Central memory CD4-positive, alpha-beta T cell (primary cell): ENCODE measurements around the gene LPAR1.

Source experiments
- DNase-seq: peaks from one replicate; pipeline ENCODE4 v3.0.0; 2022

Gene LPAR1

GRCh38 chr9:110912419-110913291 lies 125.6 kb downstream of the LPAR1 start:
- DNase-seq, result no peak

DNA sequence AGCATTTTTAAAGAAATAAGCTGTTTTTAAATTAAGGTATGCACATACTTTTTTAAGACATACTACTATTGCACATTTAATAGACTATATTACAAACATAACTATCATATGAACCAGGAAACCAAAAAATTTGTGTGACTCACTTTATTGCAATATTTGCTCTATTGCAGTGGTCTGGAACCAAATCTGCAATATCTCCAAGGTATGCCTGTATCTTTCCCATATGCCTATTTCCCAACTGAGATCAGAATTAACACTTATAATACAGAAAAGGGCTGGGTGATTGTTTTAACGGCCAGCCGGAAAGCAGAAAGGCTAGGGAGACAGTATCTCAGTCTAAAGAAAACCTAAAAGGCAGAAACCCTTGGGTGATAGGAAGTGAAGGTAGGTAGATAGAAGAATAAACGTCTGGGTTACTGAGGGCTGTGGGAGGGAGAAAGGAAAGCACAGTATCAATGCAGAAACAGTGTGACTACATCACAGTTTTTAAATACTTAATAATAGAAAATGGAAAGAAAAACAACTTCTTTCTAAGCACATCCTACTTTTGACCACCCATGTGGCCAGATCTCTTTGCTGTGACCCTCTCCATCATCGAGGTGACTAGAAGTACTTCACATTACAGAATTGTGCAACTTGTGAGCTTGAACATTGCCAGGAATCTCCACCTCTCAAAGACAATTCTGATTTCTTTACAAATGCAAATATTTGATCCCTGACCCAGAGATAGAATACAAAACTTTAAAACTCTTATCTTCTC lies 126.4 kb downstream of the LPAR1 start:
- DNase-seq, result no peak

DNA sequence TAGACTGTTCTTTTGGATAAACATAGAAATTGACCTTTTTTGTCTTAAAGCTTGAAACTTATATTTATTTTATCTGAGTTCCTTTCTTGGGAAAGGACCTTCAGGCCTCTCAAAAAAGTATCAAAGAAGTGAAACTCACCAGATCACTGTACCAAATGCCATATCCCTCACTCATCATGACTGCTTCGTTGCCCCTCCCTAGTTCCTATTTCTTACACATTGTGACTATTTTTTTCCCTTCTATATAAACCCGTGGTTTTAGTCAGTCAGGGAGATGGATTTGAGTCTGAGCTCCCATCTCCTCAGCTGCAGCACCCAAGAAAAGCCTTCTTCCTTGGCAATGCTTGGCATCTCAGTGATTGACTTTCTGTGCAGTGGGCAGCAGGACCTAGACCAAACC lies 129.4 kb downstream of the LPAR1 start:
- no peak for DNase-seq

DNA sequence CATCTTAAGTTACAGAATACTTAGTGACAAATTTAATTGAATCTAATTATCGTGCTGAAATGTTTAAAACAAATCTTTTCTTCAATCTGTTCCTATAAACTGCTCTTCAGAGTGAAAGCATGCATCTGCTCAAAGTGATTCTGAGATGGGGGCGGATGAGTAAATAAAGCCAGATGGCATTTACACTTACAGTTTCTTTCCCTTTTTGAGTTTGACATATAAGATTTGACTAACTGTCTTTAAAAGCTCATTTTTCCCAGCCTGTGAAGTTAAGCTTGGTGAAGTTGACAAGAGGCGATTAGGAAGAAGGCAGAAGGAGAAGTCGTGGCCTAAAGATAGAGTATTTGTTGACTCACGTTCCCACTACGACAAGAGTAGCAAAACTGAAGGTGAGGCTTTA lies 137.4 kb downstream of the LPAR1 start:
- DNase-seq, result no peak

DNA sequence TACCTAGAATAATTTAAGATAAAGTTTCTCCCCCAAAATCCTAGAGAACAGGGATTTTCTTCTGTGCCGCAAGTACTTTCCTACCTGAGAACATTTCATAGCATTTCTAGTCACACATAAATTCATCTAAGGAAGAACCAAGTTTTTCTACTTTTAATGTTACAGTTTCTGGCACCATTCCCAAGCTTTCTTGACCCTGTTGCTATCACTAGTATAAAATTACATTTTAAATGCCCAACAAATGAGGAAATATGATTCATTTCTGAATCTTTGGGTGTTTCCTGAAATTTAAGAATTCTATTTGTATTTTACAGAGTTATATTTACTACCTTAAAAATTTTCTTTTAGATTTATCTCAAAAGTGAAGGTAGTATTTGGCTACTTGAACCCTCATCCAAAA lies 137.8 kb downstream of the LPAR1 start:
- no peak for DNase-seq

DNA sequence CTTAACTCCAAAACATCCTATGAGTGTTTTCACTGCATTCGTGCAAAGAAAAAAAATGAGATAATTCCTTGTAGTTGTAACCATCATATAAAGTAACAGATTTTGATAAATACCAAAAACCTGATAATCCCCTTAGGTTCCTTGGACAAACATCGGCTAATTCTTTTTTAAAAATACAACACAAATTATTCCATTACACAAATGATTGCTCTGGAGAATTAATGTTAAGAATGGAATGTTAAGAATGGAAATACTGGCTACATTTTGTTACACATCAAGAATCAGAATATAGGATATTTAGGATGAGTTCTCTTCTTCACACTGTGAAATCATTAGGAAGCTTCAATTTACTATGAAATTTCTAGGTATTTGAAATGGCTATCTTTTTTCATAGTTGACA lies 139.4 kb downstream of the LPAR1 start:
- no peak for DNase-seq

- no peak for DNase-seq
These were observed 139.9 kb downstream of the LPAR1 start for GRCh38 chr9:110898358-110898757.

DNA sequence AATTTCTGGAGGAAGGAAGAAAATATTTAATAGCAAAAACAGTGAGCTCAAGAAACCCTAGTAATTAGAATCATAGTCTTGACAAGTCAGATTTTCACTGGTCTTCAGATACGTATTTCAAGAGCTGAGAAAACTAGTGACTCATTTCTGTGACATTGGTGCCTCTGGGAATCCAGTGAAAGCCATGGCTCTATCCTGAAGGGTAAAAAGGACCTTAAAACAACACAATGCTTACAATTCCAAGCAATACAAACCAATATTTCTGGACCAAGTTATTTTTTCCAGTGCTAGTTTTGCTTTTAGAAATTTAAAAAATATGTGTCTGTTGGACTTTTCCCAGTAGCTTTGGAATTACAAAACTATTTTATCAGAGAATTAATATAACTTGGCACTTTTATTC lies 140.3 kb downstream of the LPAR1 start:
- DNase-seq, result no peak

- no peak for DNase-seq
These were observed 142.9 kb downstream of the LPAR1 start for GRCh38 chr9:110895147-110895905.

GRCh38 chr9:110894731-110895130 lies 143.5 kb downstream of the LPAR1 start:
- no peak for DNase-seq

DNA sequence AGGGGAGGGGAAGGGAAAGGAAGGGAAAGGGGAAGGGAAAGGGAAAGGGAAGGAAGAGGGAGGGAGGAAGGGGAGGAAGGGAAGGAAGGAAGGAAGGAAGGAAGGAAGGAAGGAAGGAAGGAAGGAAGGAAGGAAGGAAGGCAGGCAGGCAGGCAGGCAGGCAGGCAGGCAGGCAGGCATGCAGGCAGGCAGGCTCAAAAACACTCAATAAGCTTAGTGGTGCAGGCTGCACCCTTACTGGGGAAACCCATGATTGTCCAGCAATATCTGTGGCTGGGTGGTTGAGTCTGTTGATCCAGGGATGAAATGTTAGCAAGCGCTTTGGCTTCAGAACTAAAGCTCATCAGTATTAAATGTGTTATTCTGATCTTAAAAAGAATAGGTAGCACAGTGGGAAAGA lies 145.6 kb downstream of the LPAR1 start:
- no peak for DNase-seq

DNA sequence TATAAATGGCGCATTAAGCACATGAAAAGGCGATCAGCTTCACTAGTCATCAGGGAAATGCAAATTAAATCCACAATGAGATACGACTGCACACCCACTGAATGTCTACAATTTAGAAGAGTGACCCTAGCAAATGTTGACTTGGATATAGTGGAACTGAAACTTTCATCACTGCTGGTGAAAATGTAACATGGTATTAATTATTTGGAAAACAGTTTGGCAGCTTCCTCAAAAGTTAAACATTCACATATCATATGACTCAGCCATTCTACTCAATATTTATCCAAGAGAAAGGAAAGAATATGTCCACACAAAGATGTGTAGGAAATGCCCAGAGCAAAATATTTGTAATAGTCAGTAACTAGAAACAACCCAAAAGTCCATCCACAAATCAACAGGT lies 146.5 kb downstream of the LPAR1 start:
- no peak for DNase-seq

GRCh38 chr9:110890416-110890815 lies 147.9 kb downstream of the LPAR1 start:
- no peak for DNase-seq

- DNase-seq, result no peak
These were observed 151.0 kb downstream of the LPAR1 start for GRCh38 chr9:110887276-110887675.

- no peak for DNase-seq
These were observed 151.4 kb downstream of the LPAR1 start for GRCh38 chr9:110886832-110887231.

DNA sequence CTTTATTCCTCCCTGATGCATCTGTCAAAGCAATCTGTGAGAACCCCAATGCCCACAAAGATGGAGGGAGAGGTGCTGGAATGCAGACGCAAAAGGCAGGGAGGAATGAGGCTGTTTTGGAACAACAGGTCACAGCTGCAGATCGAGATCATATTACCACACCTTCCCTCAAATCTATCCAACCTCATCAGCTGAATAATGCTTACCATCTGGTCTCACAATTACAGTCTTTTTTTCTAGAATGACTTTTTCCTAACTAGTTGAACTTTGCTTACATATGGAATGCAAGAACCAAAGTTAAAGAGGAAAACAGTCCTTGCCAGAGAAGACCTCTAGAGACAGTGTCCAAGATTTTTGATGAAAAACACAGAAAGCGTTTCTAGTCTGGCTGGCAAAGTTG lies 158.1 kb downstream of the LPAR1 start:
- no peak for DNase-seq

DNA sequence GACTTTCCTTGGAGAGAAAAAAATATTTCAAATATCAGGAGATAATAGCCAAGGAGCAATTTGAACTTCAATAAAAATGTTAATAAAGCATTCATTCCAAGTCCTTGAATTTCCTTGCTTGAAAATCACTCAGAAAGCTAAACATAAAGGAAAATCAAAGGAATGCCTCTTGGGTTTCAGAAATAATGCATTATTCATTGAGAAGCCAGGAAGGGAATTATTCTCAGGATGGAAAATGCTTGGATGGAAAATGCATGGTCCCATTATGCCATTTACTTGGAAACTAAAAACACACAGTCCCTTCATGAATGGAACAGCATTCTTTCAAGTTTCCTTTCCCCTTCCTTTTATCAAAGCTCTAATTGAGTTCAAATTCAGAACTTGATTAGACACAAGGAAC lies 160.9 kb downstream of the LPAR1 start:
- DNase-seq, result no peak

- no peak for DNase-seq
These were observed 161.3 kb downstream of the LPAR1 start for GRCh38 chr9:110876929-110877328.

GRCh38 chr9:110874963-110875674 lies 163.2 kb downstream of the LPAR1 start:
- DNase-seq, result no peak

- DNase-seq, result no peak
These were observed 165.3 kb downstream of the LPAR1 start for GRCh38 chr9:110872920-110873319.

DNA sequence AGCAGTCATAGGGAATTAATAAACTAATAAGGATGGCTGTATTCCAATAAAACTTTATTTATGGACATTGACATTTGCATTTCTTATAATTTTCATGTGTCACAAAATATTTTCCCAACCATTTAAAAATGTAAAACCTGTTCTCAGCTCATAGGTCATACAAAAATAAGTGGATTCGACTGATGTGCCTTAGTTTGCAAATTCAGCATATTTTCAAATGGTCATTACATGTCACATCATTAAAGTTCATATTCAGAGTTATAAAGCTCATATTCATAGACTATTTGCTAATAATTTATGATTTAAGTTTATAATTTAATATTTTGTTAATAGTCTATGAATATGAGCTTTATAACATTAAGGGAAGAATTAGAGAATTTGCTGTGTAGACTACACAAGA lies 166.5 kb downstream of the LPAR1 start:
- DNase-seq, result no peak

DNA sequence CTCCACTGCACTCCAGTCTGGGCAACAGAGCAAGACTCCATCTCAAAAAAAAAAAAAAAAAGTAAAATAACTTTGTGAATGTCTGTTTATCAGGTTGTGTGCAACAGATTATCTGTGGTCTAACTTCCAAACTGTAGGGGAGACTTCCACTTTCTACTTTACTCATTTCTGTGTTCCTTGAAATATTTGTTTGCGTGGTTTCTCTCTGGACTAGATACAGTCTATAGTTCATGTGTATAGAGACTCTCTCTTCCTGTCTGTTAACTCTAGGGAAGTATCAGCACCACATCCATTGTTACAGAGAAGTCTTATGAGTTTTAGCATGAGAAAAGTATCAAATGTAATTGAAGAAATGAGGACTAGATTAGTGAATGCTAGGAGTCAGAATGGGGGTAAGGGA lies 168.3 kb downstream of the LPAR1 start:
- DNase-seq, result no peak

- DNase-seq, result no peak
These were observed 174.3 kb downstream of the LPAR1 start for GRCh38 chr9:110864011-110864410.
